ENCODE results near the gene GRK5.

GRK5 gene

DNA sequence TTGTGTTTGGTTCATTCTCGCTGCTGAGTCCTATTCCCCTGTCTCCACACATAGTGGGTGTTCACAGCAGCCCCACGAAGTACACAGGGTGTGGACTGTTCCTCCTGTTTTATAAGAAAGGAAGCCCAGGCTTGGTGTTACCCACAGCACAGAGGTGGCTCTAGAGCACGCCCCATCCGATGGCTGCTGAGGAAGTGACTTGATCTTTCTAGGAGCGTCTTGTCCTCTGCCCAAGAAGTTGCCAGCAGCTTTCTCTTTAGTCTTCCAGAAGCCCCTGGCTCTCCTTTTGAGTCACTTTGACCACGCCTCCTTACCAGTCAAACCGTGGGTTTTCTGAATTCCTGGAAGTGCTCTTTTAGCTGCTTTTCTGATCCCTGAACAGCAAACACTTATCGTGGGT is 94.0 kb downstream of the GRK5 start:
- no peaks in the 10 kb centered on the region for H3K27me3 ChIP-seq (ENCODE audit: low read depth)
- DNase-seq (ENCODE audit: low spot score in 2 of 2), result no peak
- H3K9me3 ChIP-seq, result no peaks in the 10 kb centered on the region
- in situ Hi-C loops (cut with MboI; ENCODE audit: low sequenced_read_pairs), result no loop called here
- no peaks in the 10 kb centered on the region for H3K4me1 ChIP-seq
- no peak overlapping the region for H3K4me3 ChIP-seq
- no peaks in the 10 kb centered on the region for H3K36me3 ChIP-seq (replicated peaks)

DNA sequence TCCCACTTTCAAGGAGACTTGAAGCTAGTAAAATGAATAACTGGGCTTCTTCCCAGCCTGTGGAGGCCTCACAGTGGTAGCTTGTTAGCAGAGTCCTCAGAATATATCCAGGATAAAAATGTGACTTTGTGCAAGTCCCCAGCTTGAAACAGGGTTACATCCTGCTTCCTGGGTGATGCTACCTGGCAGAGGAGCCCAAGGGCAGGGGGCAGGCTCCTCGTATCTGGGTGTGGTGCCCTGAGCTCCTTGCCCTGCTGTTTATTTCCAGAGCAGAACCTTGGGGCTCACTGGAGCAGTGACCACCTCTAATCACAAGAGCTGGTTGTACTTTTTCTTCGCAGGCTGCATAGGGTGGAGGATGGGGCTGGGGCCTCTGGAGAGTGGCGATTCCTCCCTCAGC is 94.8 kb downstream of the GRK5 start:
- no peak for DNase-seq (ENCODE audit: low spot score in 2 of 2)
- in situ Hi-C loops (cut with MboI; ENCODE audit: low sequenced_read_pairs), result no loop called here
- Histone ChIP-seq H3K36me3 (replicated peaks) (no peaks in the 10 kb centered on the region), H3K27me3 (ENCODE audit: low read depth) (no peaks in the 10 kb centered on the region), H3K4me1 (no peaks in the 10 kb centered on the region), H3K9me3 (no peaks in the 10 kb centered on the region), H3K4me3 (no peak overlapping the region)

DNA sequence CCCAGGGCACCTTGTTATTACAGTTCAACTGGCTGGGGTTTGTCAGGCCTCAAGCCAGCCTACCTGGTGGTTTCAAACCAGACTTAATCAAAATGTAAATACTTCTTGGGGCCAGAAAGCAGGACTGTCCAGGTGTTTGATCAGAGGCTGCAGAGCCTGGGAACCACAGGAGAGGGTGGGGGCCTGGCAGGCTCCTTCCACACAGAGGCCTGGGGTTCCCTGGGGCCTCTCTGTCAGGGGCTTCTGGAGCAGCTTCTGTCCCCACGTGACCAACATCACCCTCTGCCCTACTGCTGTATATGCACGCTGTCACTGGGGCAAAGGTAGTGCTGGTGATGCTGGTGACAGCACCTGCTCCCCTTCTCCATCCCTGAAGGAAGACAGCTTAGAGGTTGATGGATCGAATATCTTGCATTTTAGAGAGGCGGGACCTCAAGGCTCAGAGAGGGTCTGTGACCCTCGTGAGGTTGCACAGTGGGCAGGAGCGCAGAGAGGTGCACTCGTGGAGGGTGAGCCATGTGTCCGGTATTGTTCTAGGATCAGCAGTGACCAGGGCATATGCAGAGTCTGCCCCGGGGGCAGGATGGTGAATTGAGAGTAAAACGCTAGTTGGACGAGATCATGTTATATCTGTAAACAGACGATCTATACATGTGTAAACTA is 95.4 kb downstream of the GRK5 start:
- no peak for DNase-seq (ENCODE audit: low spot score in 2 of 2)
- Histone ChIP-seq H3K27me3 (ENCODE audit: low read depth) (no peaks in the 10 kb centered on the region), H3K4me1 (no peaks in the 10 kb centered on the region), H3K9me3 (no peaks in the 10 kb centered on the region), H3K4me3 (no peak overlapping the region), H3K36me3 (replicated peaks) (no peaks in the 10 kb centered on the region)
- in situ Hi-C loops (cut with MboI; ENCODE audit: low sequenced_read_pairs), result no loop called here

DNA sequence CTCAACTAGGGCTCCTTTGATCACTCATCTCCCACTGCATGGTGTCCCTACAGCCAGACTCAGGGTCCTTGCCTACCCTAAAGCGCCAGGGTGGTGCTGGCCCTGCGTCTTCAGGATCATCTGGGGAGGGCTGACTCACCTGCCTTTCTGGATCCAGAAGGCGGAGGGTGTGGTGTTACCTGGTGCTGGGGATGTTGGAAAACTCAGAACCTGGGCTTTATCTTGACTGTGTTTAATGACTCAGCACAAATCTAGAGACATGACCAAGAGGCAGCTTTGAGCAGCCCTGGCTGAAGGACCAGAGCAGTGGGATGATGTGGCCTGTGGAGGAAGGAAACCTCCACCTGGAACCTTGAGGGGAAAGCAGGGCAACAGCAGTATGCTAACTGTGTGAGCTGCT is 96.5 kb downstream of the GRK5 start:
- H3K36me3 ChIP-seq (replicated peaks), result no peaks in the 10 kb centered on the region
- no peaks in the 10 kb centered on the region for H3K27me3 ChIP-seq (ENCODE audit: low read depth)
- no peak overlapping the region for H3K4me3 ChIP-seq
- H3K4me1 ChIP-seq, result no peaks in the 10 kb centered on the region
- in situ Hi-C loops (cut with MboI; ENCODE audit: low sequenced_read_pairs), result no loop called here
- no peaks in the 10 kb centered on the region for H3K9me3 ChIP-seq
- no peak for DNase-seq (ENCODE audit: low spot score in 2 of 2)

DNA sequence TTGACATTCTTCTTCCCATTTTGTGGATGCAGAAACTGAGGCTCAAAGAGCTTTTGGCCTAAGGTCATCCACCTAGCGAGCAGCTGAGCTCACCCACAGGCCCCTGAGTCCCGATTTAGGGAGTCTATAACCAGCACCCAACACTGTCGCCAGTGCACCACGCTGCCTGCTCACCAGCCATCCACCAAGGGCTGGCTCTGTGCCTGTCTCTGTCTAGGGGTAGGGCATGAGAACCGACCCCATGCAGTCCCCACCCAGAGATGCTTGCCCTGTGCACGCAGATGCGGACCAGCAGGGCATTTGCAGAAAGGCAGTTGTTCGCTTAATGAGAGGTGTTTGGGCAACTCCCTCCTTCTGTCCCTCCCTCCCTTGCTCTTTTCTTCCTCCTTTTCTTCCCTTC is 97.2 kb downstream of the GRK5 start:
- in situ Hi-C loops (cut with MboI; ENCODE audit: low sequenced_read_pairs), result no loop called here
- Histone ChIP-seq H3K9me3 (no peaks in the 10 kb centered on the region), H3K36me3 (replicated peaks) (no peaks in the 10 kb centered on the region), H3K27me3 (ENCODE audit: low read depth) (no peaks in the 10 kb centered on the region), H3K4me3 (no peak overlapping the region), H3K4me1 (no peaks in the 10 kb centered on the region)
- DNase-seq (ENCODE audit: low spot score in 2 of 2), result no peak

DNA sequence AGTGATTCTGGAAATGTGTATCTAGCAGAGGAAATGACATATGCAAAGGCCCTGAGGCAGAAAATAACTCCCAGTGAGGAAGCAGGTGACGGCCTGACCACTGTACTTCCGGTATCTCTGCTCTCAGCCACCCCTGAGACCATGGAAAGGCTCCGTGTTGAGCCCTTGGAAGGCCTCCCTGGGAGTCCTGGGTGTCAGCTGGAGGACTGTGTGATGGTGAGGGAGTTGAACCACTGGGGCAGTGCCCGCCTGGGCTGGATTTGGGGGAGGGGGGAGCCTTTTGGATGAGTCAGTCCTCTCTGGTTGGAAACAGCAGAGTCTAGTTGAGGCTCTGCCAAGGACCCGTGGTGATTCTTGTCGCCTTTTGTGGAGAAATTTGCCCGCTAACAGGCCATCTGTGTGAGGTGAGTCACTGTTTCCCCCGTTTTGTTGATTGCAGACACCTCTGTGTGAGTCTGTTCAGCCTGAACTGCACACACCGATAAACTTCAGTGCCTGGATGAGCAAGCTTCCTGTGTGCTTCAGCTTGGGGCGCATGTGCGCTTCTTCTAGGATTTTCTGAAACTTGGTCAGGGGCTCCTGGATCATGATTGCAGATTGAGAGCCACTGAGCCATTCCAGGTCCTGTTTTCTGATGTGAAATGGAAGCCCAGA is 98.6 kb downstream of the GRK5 start:
- Histone ChIP-seq H3K36me3 (replicated peaks) (no peaks in the 10 kb centered on the region), H3K4me3 (no peak overlapping the region), H3K27me3 (ENCODE audit: low read depth) (no peaks in the 10 kb centered on the region), H3K9me3 (no peaks in the 10 kb centered on the region), H3K4me1 (no peaks in the 10 kb centered on the region)
- no peak for DNase-seq (ENCODE audit: low spot score in 2 of 2)
- in situ Hi-C loops (cut with MboI; ENCODE audit: low sequenced_read_pairs), result no loop called here

DNA sequence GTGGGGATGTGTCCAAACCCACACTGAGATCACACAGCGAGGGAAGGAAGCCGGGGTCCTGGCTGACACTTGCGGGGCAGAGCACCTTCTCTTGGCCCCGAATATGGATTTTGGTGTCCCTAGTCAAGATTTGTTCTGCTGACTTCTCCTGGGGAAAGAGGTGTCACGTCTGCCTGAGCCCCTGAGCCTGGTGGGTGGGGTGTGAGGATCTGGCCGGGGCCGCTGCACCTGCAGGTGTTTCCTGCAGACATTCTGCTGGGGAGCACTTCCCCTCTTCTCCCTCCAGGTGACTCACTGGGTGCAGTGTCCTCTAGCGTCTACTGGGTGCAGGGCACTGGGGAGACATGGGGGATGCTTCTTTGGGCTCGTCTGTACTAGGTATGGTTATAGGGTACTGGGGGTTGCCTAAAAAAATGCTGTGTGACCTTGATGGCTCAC is 99.2 kb downstream of the GRK5 start:
- Histone ChIP-seq H3K4me1 (no peaks in the 10 kb centered on the region), H3K9me3 (no peaks in the 10 kb centered on the region), H3K27me3 (ENCODE audit: low read depth) (no peaks in the 10 kb centered on the region), H3K4me3 (no peak overlapping the region), H3K36me3 (replicated peaks) (no peaks in the 10 kb centered on the region)
- in situ Hi-C loops (cut with MboI; ENCODE audit: low sequenced_read_pairs), result no loop called here
- no peak for DNase-seq (ENCODE audit: low spot score in 2 of 2)

DNA sequence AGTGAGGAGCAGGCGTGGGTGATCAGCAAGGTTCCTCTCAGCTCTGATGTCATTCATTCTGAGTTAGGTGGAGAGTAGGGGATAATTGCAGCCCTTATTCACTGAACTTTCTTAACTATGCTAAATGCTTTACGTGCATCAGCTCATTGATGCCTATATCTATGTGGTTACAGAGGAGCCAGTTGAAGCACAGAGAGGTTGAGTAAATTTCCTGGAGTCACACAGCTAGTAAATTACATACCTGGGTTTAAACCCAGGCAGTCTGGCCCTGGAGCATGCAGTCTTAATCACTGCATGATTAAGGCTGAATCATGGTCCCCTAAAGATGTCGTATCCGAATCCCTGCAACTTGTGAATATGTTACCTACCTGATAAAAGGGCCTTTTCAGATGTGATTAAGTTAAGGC is 99.6 kb downstream of the GRK5 start:
- Histone ChIP-seq H3K27me3 (ENCODE audit: low read depth) (no peaks in the 10 kb centered on the region), H3K4me1 (no peaks in the 10 kb centered on the region), H3K4me3 (no peak overlapping the region), H3K36me3 (replicated peaks) (no peaks in the 10 kb centered on the region), H3K9me3 (no peaks in the 10 kb centered on the region)
- no peak for DNase-seq (ENCODE audit: low spot score in 2 of 2)
- in situ Hi-C loops (cut with MboI; ENCODE audit: low sequenced_read_pairs), result no loop called here

DNA sequence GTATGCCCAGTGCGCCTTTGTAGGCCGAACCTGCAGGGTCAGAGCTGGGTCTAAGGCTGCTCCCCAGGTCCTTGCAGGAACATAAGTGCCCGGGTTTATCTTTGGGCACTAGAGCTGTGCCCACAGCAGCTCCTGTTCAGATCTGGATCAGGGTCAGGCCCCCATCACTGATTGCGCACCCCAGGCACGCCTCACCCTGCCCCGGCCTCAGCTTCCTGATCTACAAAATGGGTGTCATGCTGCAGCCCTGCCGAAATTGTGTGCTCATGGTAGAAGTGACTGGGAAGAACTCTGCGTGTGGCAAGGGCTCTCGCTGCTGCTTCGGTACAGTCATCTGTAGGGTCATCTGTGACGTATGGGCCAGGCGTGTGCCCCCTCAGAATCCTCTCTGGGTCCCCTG is 100.7 kb downstream of the GRK5 start:
- no peaks in the 10 kb centered on the region for H3K4me1 ChIP-seq
- no peak for DNase-seq (ENCODE audit: low spot score in 2 of 2)
- in situ Hi-C loops (cut with MboI; ENCODE audit: low sequenced_read_pairs), result no loop called here
- H3K4me3 ChIP-seq, result no peak overlapping the region
- H3K9me3 ChIP-seq, result no peaks in the 10 kb centered on the region
- no peaks in the 10 kb centered on the region for H3K27me3 ChIP-seq (ENCODE audit: low read depth)
- H3K36me3 ChIP-seq (replicated peaks), result no peaks in the 10 kb centered on the region

DNA sequence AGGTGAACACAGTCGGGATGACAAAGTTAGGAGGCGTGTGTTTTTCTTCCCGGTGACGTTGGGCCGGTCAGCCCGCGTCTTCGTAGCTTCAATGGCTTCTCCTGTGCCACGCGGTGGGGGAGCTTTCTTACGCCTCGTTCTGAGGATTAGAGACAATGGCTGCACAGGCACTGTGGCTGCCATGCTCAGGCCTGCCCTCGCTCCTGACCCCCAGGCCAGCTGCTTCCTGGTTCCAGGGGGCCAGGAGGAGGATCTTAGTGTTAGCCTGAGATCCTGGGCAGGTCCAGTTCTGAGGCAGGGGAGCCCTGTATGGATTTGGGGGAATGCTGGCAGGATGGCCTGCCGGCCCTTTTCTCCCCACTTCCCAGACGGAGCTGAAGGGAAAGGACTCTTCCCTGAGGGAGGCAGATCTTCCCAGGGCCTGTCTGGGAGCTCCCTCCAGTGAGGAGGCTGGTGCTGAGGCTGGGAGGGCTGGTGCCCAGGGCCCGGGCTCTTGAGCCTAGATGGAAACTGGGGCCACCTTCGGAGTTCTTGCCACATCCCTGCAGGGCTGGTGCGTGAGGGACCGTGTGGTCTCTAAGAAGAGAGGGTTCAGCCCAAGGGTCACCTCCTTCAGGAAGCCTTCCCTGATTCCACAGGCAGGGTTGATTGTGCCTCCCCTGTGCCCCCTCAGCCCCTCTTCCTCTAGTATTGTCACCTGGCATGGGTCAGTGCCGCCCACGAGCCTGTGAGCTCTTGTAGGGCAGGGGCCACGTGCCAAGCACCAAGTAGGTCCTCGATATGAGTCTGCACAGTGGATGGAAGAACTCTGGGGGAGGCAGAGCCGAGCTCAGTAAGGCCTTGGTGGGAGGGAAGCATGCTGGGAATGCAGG is 101.4 kb downstream of the GRK5 start:
- in situ Hi-C loops (cut with MboI; ENCODE audit: low sequenced_read_pairs), result no loop called here

DNA sequence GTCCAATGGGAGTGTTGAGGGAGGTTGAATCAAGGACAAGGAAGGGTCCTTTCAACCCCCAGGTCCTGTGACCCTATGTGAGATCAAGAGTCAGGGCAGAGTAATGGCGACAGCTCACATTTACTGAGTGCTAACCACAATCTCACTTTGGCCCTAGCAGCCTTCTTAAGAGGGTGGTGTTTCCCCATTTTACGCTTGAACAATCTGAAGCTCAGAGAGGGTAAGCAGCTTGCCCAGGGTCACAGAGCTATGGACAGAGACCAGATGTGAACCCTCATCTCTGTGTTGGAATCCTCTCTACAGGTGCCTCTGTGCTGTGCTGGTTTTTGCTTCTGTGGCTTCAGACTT is 102.0 kb downstream of the GRK5 start:
- in situ Hi-C loops (cut with MboI; ENCODE audit: low sequenced_read_pairs), result no loop called here
- no peak for DNase-seq (ENCODE audit: low spot score in 2 of 2)
- Histone ChIP-seq H3K36me3 (replicated peaks) (no peaks in the 10 kb centered on the region), H3K4me3 (no peak overlapping the region), H3K27me3 (ENCODE audit: low read depth) (no peaks in the 10 kb centered on the region), H3K9me3 (no peaks in the 10 kb centered on the region), H3K4me1 (no peaks in the 10 kb centered on the region)

More for the DNA sequence above, 101.4 kb downstream of the GRK5 start:
- H3K27me3 ChIP-seq (ENCODE audit: low read depth), result no peaks in the 10 kb centered on the region
- H3K36me3 ChIP-seq (replicated peaks), result no peaks in the 10 kb centered on the region
- H3K4me3 ChIP-seq, result no peak overlapping the region
- H3K9me3 ChIP-seq, result no peaks in the 10 kb centered on the region
- no peaks in the 10 kb centered on the region for H3K4me1 ChIP-seq
- DNase-seq (ENCODE audit: low spot score in 2 of 2), result no peak

DNA sequence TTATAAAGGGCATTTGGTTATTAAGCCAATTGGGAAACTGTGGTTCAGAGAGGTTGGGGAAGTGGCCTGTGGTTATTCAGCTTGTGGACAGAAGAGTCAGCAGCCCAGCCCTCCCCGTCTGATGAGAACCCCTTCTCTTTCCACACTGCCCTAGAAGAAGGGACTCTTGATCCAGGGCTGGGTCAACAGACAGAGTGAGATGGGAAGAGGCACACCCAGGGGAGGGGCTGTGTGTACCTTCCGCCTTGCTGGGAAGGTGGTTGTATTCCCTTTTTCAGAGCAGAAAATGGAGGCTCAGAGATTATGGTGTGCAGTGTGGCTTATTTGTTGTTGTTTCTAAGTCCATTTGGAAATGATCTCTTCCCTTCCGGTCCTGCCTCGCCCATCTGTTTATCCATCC is 103.4 kb downstream of the GRK5 start:
- DNase-seq (ENCODE audit: low spot score in 2 of 2), result no peak
- Histone ChIP-seq H3K27me3 (ENCODE audit: low read depth) (no peaks in the 10 kb centered on the region), H3K36me3 (replicated peaks) (no peaks in the 10 kb centered on the region), H3K4me3 (no peak overlapping the region), H3K4me1 (no peaks in the 10 kb centered on the region; the same call in 1 of the 2 replicates), H3K9me3 (no peaks in the 10 kb centered on the region)
- in situ Hi-C loops (cut with MboI; ENCODE audit: low sequenced_read_pairs), result no loop called here

DNA sequence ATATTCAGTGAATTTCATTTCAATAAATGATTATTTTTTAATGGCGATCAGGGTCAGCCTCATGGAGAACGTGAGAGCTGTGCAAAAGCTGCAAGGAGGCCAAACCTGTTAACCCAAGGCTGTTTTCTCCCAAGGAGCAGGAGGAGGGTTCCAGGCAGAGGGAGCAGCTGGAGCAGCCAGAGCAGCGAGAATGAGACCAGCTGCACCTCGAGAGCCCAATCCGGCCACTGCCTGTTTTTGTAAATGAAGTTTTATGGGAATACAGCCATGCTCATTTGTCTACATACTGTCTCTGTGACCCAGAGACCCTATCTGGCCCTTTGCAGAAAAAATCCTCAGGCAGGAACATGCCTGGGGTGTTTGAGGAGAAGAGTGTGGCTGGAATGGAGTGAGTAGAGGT is 104.9 kb downstream of the GRK5 start:
- Histone ChIP-seq H3K36me3 (replicated peaks) (no peaks in the 10 kb centered on the region), H3K27me3 (ENCODE audit: low read depth) (no peaks in the 10 kb centered on the region), H3K4me3 (no peak overlapping the region), H3K9me3 (no peaks in the 10 kb centered on the region), H3K4me1 (peaks cover 12% of the 10 kb centered on the region)
- in situ Hi-C loops (cut with MboI; ENCODE audit: low sequenced_read_pairs), result no loop called here
- DNase-seq (ENCODE audit: low spot score in 2 of 2), result no peak

DNA sequence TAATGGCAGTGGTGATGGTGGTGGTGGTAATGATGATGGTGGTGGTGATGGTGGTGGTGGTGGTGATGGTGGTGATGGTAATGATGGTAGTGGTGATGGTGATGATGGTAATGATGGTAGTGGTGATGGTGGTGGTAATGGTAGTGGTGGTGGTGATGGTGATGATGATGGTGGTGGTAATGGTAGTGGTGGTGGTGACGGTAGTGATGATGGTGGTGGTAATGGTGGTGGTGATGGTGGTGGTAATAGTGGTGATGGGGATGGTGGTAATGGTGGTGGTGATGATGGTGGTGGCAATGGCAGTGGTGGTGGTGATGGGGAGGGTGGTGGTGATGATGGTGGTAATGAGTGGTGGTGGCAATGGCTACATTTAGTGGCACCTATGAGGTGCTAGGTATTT is 105.7 kb downstream of the GRK5 start:
- peaks cover 19% of the 10 kb centered on the region for H3K4me1 ChIP-seq
- H3K9me3 ChIP-seq, result no peaks in the 10 kb centered on the region
- H3K4me3 ChIP-seq, result no peak overlapping the region
- H3K27me3 ChIP-seq (ENCODE audit: low read depth), result no peaks in the 10 kb centered on the region
- no peak for DNase-seq (ENCODE audit: low spot score in 2 of 2)
- in situ Hi-C loops (cut with MboI; ENCODE audit: low sequenced_read_pairs), result no loop called here
- no peaks in the 10 kb centered on the region; the same call in 1 of the 2 replicates for H3K36me3 ChIP-seq (replicated peaks)
